ENCODE measurements around the gene TTC21A. TPM values are rescaled to one million over a fixed set of nuclear protein-coding genes. Genes with fewer than 3 reads are reported as not detected.

The TTC21A gene
- total RNA-seq, 1 donor from 2014 or later: 3.1 TPM

DNA sequence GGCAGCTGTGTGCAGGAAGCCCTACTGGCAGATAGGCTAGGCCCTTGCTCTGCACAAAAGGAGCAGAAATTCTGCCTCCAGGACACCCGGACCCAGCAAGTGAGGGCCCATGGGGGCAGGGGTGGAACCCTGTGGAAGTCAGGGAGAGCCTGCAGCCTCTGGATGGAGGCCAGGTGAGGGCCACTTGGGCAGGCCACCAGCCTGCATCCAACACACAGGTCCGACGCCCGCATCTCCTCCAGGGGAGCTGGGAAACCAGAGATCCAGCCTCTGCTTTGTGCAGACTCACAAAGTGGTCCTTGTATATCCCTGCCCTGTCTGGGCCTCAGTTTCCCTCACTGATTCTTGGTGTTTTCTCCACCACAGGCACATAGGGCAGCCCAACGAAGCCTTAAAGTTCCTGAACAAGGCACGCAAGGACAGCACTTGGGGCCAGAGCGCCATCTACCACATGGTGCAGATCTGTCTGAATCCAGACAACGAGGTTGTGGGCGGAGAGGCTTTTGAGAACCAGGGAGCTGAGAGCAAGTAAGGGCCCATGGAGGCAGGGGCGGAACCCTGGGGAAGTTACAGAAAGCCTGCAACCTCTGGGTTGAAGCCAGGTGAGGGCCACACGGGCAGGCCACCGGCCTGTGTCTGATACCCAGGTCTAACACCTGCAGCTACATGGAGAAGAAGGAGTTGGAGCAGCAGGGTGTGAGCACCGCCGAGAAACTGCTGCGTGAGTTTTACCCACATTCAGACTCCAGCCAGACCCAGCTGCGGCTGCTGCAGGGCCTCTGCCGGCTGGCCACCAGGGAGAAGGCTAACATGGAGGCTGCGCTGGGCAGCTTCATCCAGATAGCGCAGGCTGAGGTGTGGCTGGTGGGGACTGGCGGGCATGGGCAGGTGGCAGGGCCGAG lies 29.3 kb downstream of the TTC21A start:
- DNase-seq (ENCODE audit: low spot score): peak; percentile 85

DNA sequence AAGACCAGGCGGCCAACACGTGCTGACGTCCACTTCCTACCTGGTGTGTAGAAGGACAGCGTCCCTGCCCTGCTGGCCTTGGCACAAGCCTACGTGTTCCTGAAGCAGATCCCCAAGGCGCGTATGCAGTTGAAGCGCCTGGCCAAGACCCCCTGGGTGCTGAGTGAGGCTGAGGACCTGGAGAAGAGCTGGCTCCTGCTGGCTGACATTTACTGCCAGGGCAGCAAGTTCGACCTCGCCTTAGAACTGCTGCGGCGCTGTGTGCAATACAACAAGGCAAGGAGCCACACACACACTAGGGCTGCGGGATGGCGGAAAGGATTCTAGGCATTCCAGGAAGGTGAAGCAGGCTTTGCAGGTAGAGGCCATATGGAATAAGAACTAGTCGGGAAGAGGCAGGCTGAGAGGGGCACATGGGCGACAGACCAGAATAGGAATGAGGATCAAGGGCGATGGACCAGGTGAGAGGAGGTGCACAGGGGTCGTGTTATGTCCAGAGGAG lies 30.0 kb downstream of the TTC21A start:
- DNase-seq (ENCODE audit: low spot score): no peak

- DNase-seq (ENCODE audit: low spot score): peak; percentile 68
Observed at GRCh38 chr3:39137991-39138803, 30.7 kb downstream of the TTC21A start.

GRCh38 chr3:39138804-39139415 lies 31.4 kb downstream of the TTC21A start:
- DNase-seq (ENCODE audit: low spot score): peak; percentile 80

DNA sequence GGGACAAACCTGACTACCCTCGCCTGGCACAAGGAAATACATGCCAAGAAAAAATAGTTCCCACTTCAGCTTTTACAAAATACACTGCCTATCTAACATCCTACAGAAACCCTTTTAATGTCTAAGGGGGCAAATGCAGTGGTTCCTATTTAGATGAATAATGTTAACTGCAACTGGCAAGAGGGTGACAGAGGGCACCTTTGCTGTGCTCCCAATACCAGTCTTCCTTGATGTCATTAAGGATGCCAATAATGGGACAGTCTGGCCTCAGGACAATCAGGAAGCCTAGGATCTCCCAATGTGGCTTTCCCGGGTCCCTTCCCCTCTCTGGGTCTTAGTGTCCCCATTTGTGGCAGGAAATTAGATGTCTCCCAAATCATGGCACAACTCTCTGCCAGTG lies 32.0 kb downstream of the TTC21A start:
- DNase-seq (ENCODE audit: low spot score): no peak

- DNase-seq (ENCODE audit: low spot score): peak; percentile 68
Observed at GRCh38 chr3:39140341-39140971, 33.0 kb downstream of the TTC21A start.

GRCh38 chr3:39141171-39141995 lies 33.9 kb downstream of the TTC21A start:
- DNase-seq (ENCODE audit: low spot score): peak; percentile 91

DNA sequence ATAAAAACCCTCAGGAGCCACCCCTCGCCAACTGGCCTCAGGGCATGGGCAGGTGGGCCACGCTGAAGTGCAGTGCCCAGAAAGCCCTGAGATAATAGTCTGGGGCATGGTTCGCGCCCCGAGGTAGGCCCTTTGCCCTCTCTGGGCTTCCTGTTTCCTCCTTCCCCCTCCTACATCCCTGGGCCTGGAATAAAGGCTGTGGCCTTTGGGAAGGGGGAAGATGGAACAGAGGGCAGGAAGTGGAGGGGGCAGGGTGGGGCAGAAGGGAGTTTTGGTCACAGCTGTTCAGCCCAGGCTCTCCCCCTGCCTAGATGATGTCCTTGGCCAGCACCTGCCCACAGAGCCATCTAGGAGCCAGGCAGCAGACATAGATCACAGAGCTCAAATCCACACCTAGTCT lies 34.6 kb downstream of the TTC21A start:
- peak; percentile 87 for DNase-seq (ENCODE audit: low spot score)

- peak; percentile 77 for DNase-seq (ENCODE audit: low spot score)
Observed at GRCh38 chr3:39143051-39143885, 35.8 kb downstream of the TTC21A start.

DNA sequence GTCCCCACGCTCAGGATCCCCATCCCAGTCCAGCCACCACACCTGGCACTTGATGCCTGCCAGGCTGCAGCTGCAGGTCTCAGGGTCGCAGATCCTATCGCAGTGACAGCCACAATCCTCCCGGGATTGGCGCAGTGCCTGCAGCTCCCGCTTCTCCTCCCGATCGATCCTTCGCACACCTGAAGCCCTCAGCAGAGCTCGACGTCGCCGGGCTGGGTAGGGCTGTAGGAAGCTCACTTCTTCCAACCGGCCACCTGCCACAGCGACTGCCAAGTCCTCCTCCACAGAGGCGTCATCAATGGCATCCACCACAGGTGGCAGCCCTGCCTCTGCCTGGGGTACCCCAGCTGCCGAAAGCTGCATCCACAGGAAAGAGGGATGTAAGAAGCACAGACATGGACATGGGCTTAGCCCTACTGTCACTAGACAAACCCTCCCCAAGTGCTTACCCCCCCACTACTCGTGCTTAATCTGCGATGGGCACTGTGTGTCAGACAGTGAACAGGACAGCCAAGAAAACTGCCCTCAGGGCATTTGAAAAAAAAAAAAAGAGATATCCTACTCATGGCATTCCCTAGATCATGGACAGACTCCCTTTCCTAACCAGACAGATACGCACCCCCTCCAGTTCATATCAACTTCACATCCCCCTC lies 36.7 kb downstream of the TTC21A start:
- peak; percentile 77 for DNase-seq (ENCODE audit: low spot score)

DNA sequence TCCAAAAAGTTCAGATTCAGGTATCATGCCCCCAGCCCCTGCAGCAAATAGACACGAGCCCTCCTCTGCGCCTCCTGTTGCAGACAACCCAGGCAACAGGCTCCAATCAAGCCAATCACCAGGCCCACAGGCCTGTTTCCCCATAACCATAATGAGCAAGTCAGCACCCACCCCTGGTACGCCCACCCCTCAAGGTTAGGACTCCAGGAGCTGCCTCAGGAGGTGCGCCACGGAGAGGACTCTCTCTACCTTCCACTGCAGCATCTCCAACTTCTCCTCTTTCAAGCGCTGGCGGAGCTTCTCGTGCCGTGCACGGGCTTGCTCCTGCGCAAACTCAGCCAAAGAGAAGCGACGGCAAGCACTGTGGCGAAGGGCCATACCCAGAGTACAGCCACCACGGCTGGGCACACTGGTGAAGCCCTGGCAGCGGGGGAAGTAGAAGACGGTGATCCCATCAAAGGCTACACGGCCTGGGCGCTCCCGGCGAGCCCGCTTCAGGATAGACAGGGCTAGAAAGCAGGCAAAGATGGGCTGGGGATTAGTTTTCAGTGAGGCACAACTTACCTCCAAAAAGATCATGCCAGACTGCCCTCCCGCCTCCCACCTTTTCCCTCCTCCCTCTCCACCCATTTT lies 37.4 kb downstream of the TTC21A start:
- peak; percentile 68 for DNase-seq (ENCODE audit: low spot score)

DNA sequence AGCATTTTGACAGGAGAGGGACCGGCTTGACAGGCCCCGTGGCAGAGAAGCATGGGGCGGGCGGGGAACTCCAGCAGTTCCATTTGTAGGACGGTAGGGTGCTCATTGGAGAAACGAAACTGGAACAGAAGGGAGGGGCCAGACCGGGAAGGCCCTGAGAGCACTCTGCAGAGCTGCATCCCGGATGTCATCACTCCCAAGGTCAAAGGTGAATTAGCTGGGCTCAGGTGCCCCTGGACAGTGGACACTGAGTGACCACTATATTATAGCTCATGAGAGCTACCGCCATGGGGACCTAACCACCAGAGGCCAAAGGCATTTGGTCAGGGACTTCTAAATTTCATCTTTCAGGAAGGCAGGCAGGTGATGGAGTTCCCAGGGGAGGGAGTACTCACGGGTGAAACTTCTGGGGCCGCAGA lies 38.6 kb downstream of the TTC21A start:
- no peak for DNase-seq (ENCODE audit: low spot score)

DNA sequence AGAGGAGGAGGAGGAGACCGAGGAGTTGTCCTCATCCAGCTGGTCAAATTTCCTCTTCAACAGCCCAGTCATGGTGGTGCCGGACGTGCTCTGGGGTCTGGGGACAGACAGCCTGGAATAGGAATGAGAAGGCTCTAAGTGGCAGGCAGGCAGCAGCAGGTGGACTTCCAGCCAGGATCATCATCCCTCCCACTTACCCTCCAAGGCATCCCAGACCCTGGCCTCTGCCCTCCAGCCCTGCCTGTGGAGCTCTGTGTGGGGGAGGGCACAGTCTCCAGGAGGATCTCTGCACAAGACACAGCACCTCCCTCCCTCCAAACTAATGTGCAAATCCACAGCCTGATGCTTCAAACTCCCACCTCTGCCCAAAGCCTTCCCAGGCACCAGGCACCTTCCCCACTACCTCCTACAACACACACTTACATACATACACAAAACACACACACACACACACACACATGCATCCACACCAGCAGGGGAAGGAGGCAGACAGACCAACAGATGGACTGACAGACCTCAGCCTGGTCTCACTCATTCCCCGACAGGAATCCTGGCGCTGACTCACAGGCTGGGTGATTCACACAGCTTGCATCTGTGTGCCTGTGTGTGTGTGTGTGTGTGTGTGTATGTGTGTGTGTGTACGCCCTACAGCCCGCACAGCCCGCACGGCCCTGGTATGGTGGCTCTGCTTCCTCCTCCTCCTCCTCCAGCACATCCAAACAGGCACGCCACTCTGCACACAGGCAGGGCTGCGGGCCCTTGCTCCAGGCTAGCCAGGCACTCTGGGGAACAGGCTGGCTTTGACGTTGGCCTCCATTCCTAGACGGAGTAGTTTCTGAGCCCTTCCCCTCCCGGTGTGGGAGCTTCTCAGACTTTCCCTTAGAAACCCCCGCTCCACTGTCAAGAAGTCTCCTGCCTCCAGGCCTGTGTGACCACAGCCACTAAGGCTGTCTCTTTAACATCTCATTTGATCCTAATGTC lies 39.4 kb downstream of the TTC21A start:
- peak; percentile 93 for DNase-seq (ENCODE audit: low spot score)

- peak; percentile 82 for DNase-seq (ENCODE audit: low spot score)
Observed at GRCh38 chr3:39147711-39148434, 40.4 kb downstream of the TTC21A start.

DNA sequence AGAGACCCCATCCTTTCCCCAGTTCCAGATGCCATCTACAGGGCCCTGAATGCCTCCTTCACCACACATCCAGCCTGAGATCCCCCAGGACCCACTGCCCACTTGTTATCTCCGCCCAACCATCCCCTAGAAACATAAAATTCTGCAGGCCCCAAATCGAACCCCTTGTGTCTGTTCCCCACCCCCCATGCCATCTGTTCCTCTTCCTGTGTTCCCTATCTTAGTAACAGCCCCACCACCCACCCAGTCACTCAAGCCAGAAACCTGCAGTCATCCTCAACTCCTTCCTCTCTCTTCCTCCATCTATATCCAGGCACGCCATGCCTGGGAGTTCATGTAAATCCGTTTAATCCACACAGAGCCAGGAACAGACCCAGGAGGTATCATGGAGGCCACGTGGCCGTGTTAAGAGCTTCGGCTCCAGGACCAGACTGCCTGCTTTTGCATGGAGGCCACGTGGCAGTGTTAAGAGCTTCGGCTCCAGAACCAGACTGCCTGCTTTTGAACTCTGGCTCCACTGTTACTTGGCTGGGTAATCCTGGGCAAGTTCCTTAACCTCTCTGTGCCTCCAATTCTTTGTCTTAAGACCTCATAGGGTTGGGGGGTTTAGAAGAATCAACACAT lies 41.1 kb downstream of the TTC21A start:
- no peak for DNase-seq (ENCODE audit: low spot score)

GRCh38 chr3:39149059-39149455 lies 41.6 kb downstream of the TTC21A start:
- DNase-seq (ENCODE audit: low spot score): no peak

Data from mesenteric fat pad (tissue), 1 donor.